Astrocyte (in vitro differentiated cells and primary cell): Measurements from ENCODE around the gene CFTR. TPM values are rescaled to one million over a fixed set of nuclear protein-coding genes. Genes with fewer than 3 reads are reported as not detected.

Experiments used
- DNase-seq: peaks from one replicate; pipeline ENCODE4 v3.0.0-alpha.2; 2010; ENCODE audit warnings: low read depth
- FAIRE-seq: peaks from 2 replicates; lab custom pipeline; 2011; peaks lifted over from hg19 to GRCh38; lab: Jason Lieb, UNC
- H2AFZ ChIP-seq: 2 replicates; pipeline ENCODE4 v1.6.0; 2012; ENCODE audit warnings: low read depth, low read length, inconsistent platforms
- H3K27ac ChIP-seq: 2 replicates; pipeline ENCODE4 v1.5.1; 2011; ENCODE audit warnings: low read depth, low read length, inconsistent platforms
- H3K27me3 ChIP-seq: 2 replicates; pipeline ENCODE4 v1.6.0; 2011; ENCODE audit warnings: low read length, inconsistent platforms; ENCODE audit not compliant: insufficient read depth
- H3K36me3 ChIP-seq: 2 replicates; pipeline ENCODE4 v1.5.1; 2011; ENCODE audit warnings: low read length, inconsistent platforms; ENCODE audit not compliant: insufficient read depth
- H3K4me1 ChIP-seq: 2 replicates; pipeline ENCODE4 v1.5.1; 2011; ENCODE audit warnings: low read length, inconsistent platforms; ENCODE audit not compliant: insufficient read depth
- H3K4me2 ChIP-seq: 2 replicates; pipeline ENCODE4 v1.6.0; 2012; ENCODE audit warnings: low read length, inconsistent platforms
- H3K4me3 ChIP-seq: 2 replicates; pipeline ENCODE4 v1.5.1; 2011; ENCODE audit warnings: low read depth, mild to moderate bottlenecking, low read length, inconsistent platforms; ENCODE audit not compliant: insufficient read depth
- H3K79me2 ChIP-seq: 2 replicates; pipeline ENCODE4 v1.6.0; 2012; ENCODE audit warnings: mild to moderate bottlenecking, low read length, inconsistent platforms; ENCODE audit not compliant: insufficient read depth
- H3K9ac ChIP-seq: 2 replicates; pipeline ENCODE4 v1.6.0; 2012; ENCODE audit warnings: mild to moderate bottlenecking, low read length, inconsistent platforms
- H3K9me3 ChIP-seq: 2 replicates; pipeline ENCODE4 v1.5.1; 2012; ENCODE audit warnings: low read depth, mild to moderate bottlenecking, low read length, inconsistent platforms; ENCODE audit not compliant: insufficient read depth
- H4K20me1 ChIP-seq: 2 replicates; pipeline ENCODE4 v1.6.0; 2012; ENCODE audit warnings: low read length, inconsistent platforms; ENCODE audit not compliant: insufficient read depth
- H3K27ac Mint-ChIP-seq: one replicate; pipeline ENCODE4 v1.8.0; 2021; ENCODE audit warnings: mild to moderate bottlenecking, mixed read lengths; ENCODE audit not compliant: unreplicated experiment
- H3K27me3 Mint-ChIP-seq: one replicate; pipeline ENCODE4 v1.8.0; 2021; ENCODE audit warnings: low read depth, mixed read lengths; ENCODE audit not compliant: unreplicated experiment
- H3K36me3 Mint-ChIP-seq: one replicate; pipeline ENCODE4 v1.8.0; 2021; ENCODE audit warnings: low read depth, mixed read lengths; ENCODE audit not compliant: unreplicated experiment
- H3K4me1 Mint-ChIP-seq: one replicate; pipeline ENCODE4 v1.8.0; 2021; ENCODE audit warnings: low read depth, mixed read lengths; ENCODE audit not compliant: unreplicated experiment
- H3K4me3 Mint-ChIP-seq: one replicate; pipeline ENCODE4 v1.8.0; 2021; ENCODE audit warnings: mild to moderate bottlenecking, moderate library complexity, mixed read lengths; ENCODE audit not compliant: unreplicated experiment
- H3K9me3 Mint-ChIP-seq: one replicate; pipeline ENCODE4 v1.8.0; 2021; ENCODE audit warnings: mild to moderate bottlenecking, mixed read lengths; ENCODE audit not compliant: unreplicated experiment
- CTCF ChIP-seq: IDR thresholded peaks from 2 replicates; pipeline ENCODE4 v1.5.1; 2011; ENCODE audit warnings: low read depth, mild to moderate bottlenecking, inconsistent platforms, low read length, moderate library complexity; ENCODE audit not compliant: insufficient read depth
- EZH2 ChIP-seq: IDR thresholded peaks from 2 replicates; pipeline ENCODE4 v1.6.1; 2012; ENCODE audit warnings: mild to moderate bottlenecking, low read length, inconsistent platforms; ENCODE audit not compliant: insufficient read depth
- total RNA-seq: library from RNA; stranded (reverse); gene quantifications from 2 replicates; pipeline ENCODE4 v1.2.1, GENCODE V29; 2021

The CFTR gene
- total RNA-seq, 1 donor from 2014 or later = 2.5 TPM

GRCh38 chr7:117665368-117665767, 185.5 kb downstream of the CFTR start:
- no peak for FAIRE-seq

GRCh38 chr7:117666031-117666430, 186.2 kb downstream of the CFTR start:
- Mint-ChIP-seq H3K27me3 (no peaks in the 10 kb centered on the region), H3K36me3 (no peaks in the 10 kb centered on the region), H3K27ac (peak overlapping the region; percentile 92), H3K9me3 (no peaks in the 10 kb centered on the region), H3K4me1 (peaks cover 35% of the 10 kb centered on the region), H3K4me3 (no peak overlapping the region)
- H3K4me2 ChIP-seq = peak overlapping the region; percentile 58
- peaks cover 19% of the 10 kb centered on the region for H3K4me1 ChIP-seq
- H3K79me2 ChIP-seq = no peaks in the 10 kb centered on the region
- no peak overlapping the region for H3K9ac ChIP-seq
- no peaks in the 10 kb centered on the region for H4K20me1 ChIP-seq
- no peak overlapping the region for H3K4me3 ChIP-seq
- no peaks in the 10 kb centered on the region for H3K27me3 ChIP-seq
- peak; percentile 69 for DNase-seq
- H3K9me3 ChIP-seq = no peaks in the 10 kb centered on the region
- FAIRE-seq = no peak
- H3K27ac ChIP-seq = no peak overlapping the region
- H3K36me3 ChIP-seq = no peaks in the 10 kb centered on the region
- no peak overlapping the region for H2AFZ ChIP-seq
- TF ChIP-seq CTCF = no peak
- no peak for TF ChIP-seq EZH2

More at GRCh38 chr7:117665368-117665767, 185.5 kb downstream of the CFTR start:
- Mint-ChIP-seq H3K36me3 (no peaks in the 10 kb centered on the region), H3K4me1 (peaks cover 35% of the 10 kb centered on the region), H3K27me3 (no peaks in the 10 kb centered on the region), H3K4me3 (no peak overlapping the region), H3K27ac (peak overlapping the region; percentile 92), H3K9me3 (no peaks in the 10 kb centered on the region)
- H3K36me3 ChIP-seq = no peaks in the 10 kb centered on the region
- no peaks in the 10 kb centered on the region for H3K79me2 ChIP-seq
- H3K27me3 ChIP-seq = no peaks in the 10 kb centered on the region
- H3K4me2 ChIP-seq = no peak overlapping the region
- no peaks in the 10 kb centered on the region for H3K9me3 ChIP-seq
- H3K27ac ChIP-seq = no peak overlapping the region
- H3K4me3 ChIP-seq = no peak overlapping the region
- no peak overlapping the region for H2AFZ ChIP-seq
- H3K9ac ChIP-seq = no peak overlapping the region
- no peak for TF ChIP-seq EZH2
- TF ChIP-seq CTCF = no peak
- DNase-seq = peak; percentile 25
- peaks cover 19% of the 10 kb centered on the region for H3K4me1 ChIP-seq
- no peaks in the 10 kb centered on the region for H4K20me1 ChIP-seq

GRCh38 chr7:117666689-117667088, 186.9 kb downstream of the CFTR start:
- Histone ChIP-seq H3K9me3 (no peaks in the 10 kb centered on the region), H3K27ac (no peak overlapping the region), H3K4me2 (peak overlapping the region; percentile 58), H3K27me3 (no peaks in the 10 kb centered on the region), H4K20me1 (no peaks in the 10 kb centered on the region), H3K79me2 (no peaks in the 10 kb centered on the region), H3K4me1 (peaks cover 19% of the 10 kb centered on the region), H3K9ac (no peak overlapping the region), H3K36me3 (no peaks in the 10 kb centered on the region), H3K4me3 (no peak overlapping the region), H2AFZ (no peak overlapping the region)
- TF ChIP-seq CTCF (no peak), EZH2 (no peak)
- H3K27me3 Mint-ChIP-seq = no peaks in the 10 kb centered on the region
- peaks cover 35% of the 10 kb centered on the region for H3K4me1 Mint-ChIP-seq
- H3K9me3 Mint-ChIP-seq = no peaks in the 10 kb centered on the region
- H3K27ac Mint-ChIP-seq = peak overlapping the region; percentile 92
- no peaks in the 10 kb centered on the region for H3K36me3 Mint-ChIP-seq
- DNase-seq = no peak
- no peak overlapping the region for H3K4me3 Mint-ChIP-seq
- no peak for FAIRE-seq
